Trophoblast cell (in vitro differentiated cells and primary cell): Measurements from ENCODE around the gene NTSR1.
"Not testable (repeated sequence)": the region's sequence is repeated elsewhere in the genome, so short reads cannot be mapped to it uniquely, and the experiment has no call there.

Experiments
- DNase-seq, 2 donors: peaks; one replicate each; pipeline ENCODE4 v3.0.0-alpha.2; 2016
- H2AFZ ChIP-seq: 2 replicates; pipeline ENCODE4 v1.6.1; 2013; ENCODE audit warnings: low read length, moderate library complexity, mild to moderate bottlenecking; ENCODE audit not compliant: insufficient read depth, poor library complexity
- H2AK5ac ChIP-seq: 2 replicates; pipeline ENCODE4 v1.6.1; 2013; ENCODE audit warnings: mild to moderate bottlenecking, low read length
- H2BK120ac ChIP-seq: 2 replicates; pipeline ENCODE4 v1.6.1; 2013; ENCODE audit warnings: low read length, mild to moderate bottlenecking, moderate library complexity; ENCODE audit not compliant: insufficient read depth, poor library complexity
- H2BK12ac ChIP-seq: 2 replicates; pipeline ENCODE4 v1.6.1; 2013; ENCODE audit warnings: mild to moderate bottlenecking, low read length, moderate library complexity
- H2BK5ac ChIP-seq: 2 replicates; pipeline ENCODE4 v1.6.1; 2013; ENCODE audit warnings: low read length, low read depth, moderate library complexity, mild to moderate bottlenecking; ENCODE audit not compliant: poor library complexity
- H3K14ac ChIP-seq: 2 replicates; pipeline ENCODE4 v1.6.1; 2013; ENCODE audit warnings: mild to moderate bottlenecking, low read length
- H3K18ac ChIP-seq: 2 replicates; pipeline ENCODE4 v1.6.1; 2013; ENCODE audit warnings: mild to moderate bottlenecking, low read length
- H3K23ac ChIP-seq: 2 replicates; pipeline ENCODE4 v1.6.1; 2013; ENCODE audit warnings: low read length
- H3K27ac ChIP-seq: 2 replicates; pipeline ENCODE4 v1.5.1; 2013; ENCODE audit warnings: low read depth, mild to moderate bottlenecking, inconsistent platforms, low read length, moderate library complexity
- H3K27me3 ChIP-seq: 2 replicates; pipeline ENCODE4 v1.6.1; 2013; ENCODE audit warnings: inconsistent platforms, mild to moderate bottlenecking, low read length, moderate library complexity; ENCODE audit not compliant: insufficient read depth
- H3K36me3 ChIP-seq, 2 experiments: 1 replicate in 1 of 2; 2 replicates in 1 of 2; pipeline ENCODE4 v1.6.1; 2013; ENCODE audit warnings: low read length in 2 of 2, mild to moderate bottlenecking in 2 of 2, moderate library complexity in 1 of 2; ENCODE audit not compliant: insufficient read depth in 2 of 2, control insufficient read depth in 1 of 2
- H3K4ac ChIP-seq: 2 replicates; pipeline ENCODE4 v1.6.1; 2013; ENCODE audit warnings: low read depth, mild to moderate bottlenecking, low read length, moderate library complexity
- H3K4me1 ChIP-seq, 2 experiments: 1 replicate in 1 of 2; 2 replicates in 1 of 2; pipeline ENCODE4 v1.6.1; 2013; ENCODE audit warnings: low read length in 2 of 2, mild to moderate bottlenecking in 2 of 2, moderate library complexity in 1 of 2; ENCODE audit not compliant: insufficient read depth in 2 of 2, control insufficient read depth in 1 of 2
- H3K4me2 ChIP-seq: 2 replicates; pipeline ENCODE4 v1.6.1; 2013; ENCODE audit warnings: inconsistent platforms, mild to moderate bottlenecking, low read length, moderate library complexity
- H3K4me3 ChIP-seq: 2 replicates; pipeline ENCODE4 v1.5.1; 2013; ENCODE audit warnings: mild to moderate bottlenecking, low read depth, low read length, inconsistent platforms
- H3K79me1 ChIP-seq: one replicate; pipeline ENCODE4 v1.6.1; 2013; ENCODE audit warnings: low read length
- H3K79me2 ChIP-seq: 2 replicates; pipeline ENCODE4 v1.6.1; 2013; ENCODE audit warnings: low read length, mild to moderate bottlenecking; ENCODE audit not compliant: control insufficient read depth, insufficient read depth, poor library complexity
- H3K9ac ChIP-seq: 2 replicates; pipeline ENCODE4 v1.6.1; 2013; ENCODE audit warnings: mild to moderate bottlenecking, low read length
- H3K9me3 ChIP-seq: 2 replicates; pipeline ENCODE4 v1.6.1; 2013; ENCODE audit warnings: low read depth, mild to moderate bottlenecking, control low read depth, inconsistent platforms, low read length; ENCODE audit not compliant: insufficient read depth
- H4K12ac ChIP-seq: 2 replicates; pipeline ENCODE4 v1.6.1; 2013; ENCODE audit warnings: low read depth, mild to moderate bottlenecking, low read length, moderate library complexity
- H4K8ac ChIP-seq: 2 replicates; pipeline ENCODE4 v1.6.1; 2013; ENCODE audit warnings: low read depth, mild to moderate bottlenecking, low read length, moderate library complexity
- H4K91ac ChIP-seq: one replicate; pipeline ENCODE4 v1.6.1; 2013; ENCODE audit warnings: low read depth, mild to moderate bottlenecking, low read length, moderate library complexity
- WGBS: extraction: QIAGEN DNeasy Blood & Tissue Kit; methylation state at CpG from one replicate; pipeline ENCODE4 v1.1.7; 2013; ENCODE audit warnings: missing lambda C conversion rate; ENCODE audit not compliant: insufficient read length, insufficient coverage; ENCODE audit errors: extremely low coverage; 5-methylcytosine and 5-hydroxymethylcytosine counted together

NTSR1 gene

DNA sequence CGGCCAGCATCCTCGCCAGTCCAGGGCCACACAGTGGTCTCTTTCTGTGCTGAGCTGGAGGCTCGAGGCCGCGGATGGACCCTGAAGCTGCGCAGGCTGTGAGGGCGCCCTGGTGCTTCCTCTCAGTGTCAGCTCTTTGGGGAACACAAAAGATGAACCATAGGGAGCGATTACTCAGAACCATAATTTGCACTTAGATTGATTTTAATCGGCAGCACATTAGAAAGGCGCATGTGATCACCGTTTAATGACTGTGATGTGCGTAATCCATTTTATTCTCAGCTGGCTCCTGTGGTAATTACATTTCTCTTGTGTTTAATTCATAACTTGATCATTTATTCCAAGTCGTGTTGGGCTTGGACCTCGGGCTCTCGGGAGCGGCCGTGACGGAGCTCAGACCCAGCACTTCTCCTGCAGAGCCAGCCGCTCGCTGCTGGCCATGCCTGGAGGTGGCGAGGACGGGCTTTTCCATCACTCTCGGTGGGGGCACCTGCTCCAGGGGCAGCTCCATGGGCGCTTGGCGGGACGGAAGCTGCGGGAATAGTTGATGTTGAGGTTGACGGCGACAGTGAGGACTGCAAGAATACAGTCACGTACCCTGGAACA is 25.6 kb upstream of the NTSR1 start:
- no CpG with 5 or more reads among the region's 30 CpGs for WGBS
- Histone ChIP-seq H3K4me2 (no peak overlapping the region), H3K18ac (no peak overlapping the region), H2AK5ac (no peak overlapping the region), H3K4me3 (no peak overlapping the region), H3K36me3 (no peaks in the 10 kb centered on the region), H2BK120ac (no peak overlapping the region), H4K12ac (no peak overlapping the region), H3K4ac (no peak overlapping the region), H3K14ac (no peak overlapping the region), H2AFZ (no peak overlapping the region), H4K91ac (no peak overlapping the region), H2BK12ac (no peak overlapping the region), H3K27ac (no peak overlapping the region), H4K8ac (no peak overlapping the region), H3K9me3 (no peaks in the 10 kb centered on the region), H3K79me2 (no peaks in the 10 kb centered on the region), H3K27me3 (no peaks in the 10 kb centered on the region), H3K9ac (no peak overlapping the region), H3K23ac (no peak overlapping the region), H3K4me1 (no peaks in the 10 kb centered on the region), H3K79me1 (no peaks in the 10 kb centered on the region), H2BK5ac (no peak overlapping the region)
- no peak for DNase-seq

GRCh38 chr20:62683660-62684322 is 24.8 kb upstream of the NTSR1 start:
- H3K14ac ChIP-seq, H3K4me2 ChIP-seq, H3K27ac ChIP-seq, H3K4ac ChIP-seq, H3K79me1 ChIP-seq, H3K9me3 ChIP-seq, H2AK5ac ChIP-seq, H2BK5ac ChIP-seq, H2AFZ ChIP-seq, H3K4me3 ChIP-seq, DNase-seq, H3K9ac ChIP-seq, H2BK120ac ChIP-seq, H3K79me2 ChIP-seq, H3K23ac ChIP-seq, H3K18ac ChIP-seq, H4K12ac ChIP-seq, H2BK12ac ChIP-seq, H4K8ac ChIP-seq, H3K27me3 ChIP-seq, H3K36me3 ChIP-seq, H4K91ac ChIP-seq, H3K4me1 ChIP-seq: not testable (repeated sequence)
- 100% methylated on average over 1 of the region's 52 CpGs for WGBS

DNA sequence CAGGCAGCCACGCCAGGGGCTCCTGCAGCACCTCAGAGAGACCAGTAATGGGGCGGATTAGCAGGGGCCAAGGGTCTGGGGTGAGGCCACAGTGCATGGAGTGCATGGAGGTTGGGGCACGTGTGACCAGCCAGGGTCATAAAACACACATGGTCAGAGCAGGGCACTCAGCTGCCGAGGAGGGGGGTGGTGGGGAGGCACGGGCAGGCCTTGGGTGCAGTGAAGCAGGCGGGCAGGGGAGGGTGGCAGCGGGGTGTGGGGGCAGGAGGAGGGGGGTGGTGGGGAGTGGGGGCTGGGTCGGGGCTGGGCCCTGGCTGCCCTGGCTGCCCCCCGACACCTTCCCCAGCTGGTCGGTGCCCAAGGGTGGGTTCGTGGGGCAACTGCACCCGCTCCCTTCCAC is 23.7 kb upstream of the NTSR1 start:
- H3K4me1 ChIP-seq: no peaks in the 10 kb centered on the region
- no peak overlapping the region for H3K23ac ChIP-seq
- H4K91ac ChIP-seq: no peak overlapping the region
- H3K27ac ChIP-seq: no peak overlapping the region
- no peak for DNase-seq
- no peak overlapping the region for H2BK120ac ChIP-seq
- no peaks in the 10 kb centered on the region for H3K79me2 ChIP-seq
- H3K18ac ChIP-seq: no peak overlapping the region
- H2AK5ac ChIP-seq: no peak overlapping the region
- no peak overlapping the region for H3K4me2 ChIP-seq
- H3K36me3 ChIP-seq: no peaks in the 10 kb centered on the region
- H3K9me3 ChIP-seq: no peaks in the 10 kb centered on the region
- H4K8ac ChIP-seq: no peak overlapping the region
- H2BK12ac ChIP-seq: no peak overlapping the region
- no peak overlapping the region for H4K12ac ChIP-seq
- no peak overlapping the region for H3K9ac ChIP-seq
- no peaks in the 10 kb centered on the region for H3K27me3 ChIP-seq
- no peak overlapping the region for H3K4me3 ChIP-seq
- H3K4ac ChIP-seq: no peak overlapping the region
- no peak overlapping the region for H2BK5ac ChIP-seq
- no peak overlapping the region for H2AFZ ChIP-seq
- no peaks in the 10 kb centered on the region for H3K79me1 ChIP-seq
- H3K14ac ChIP-seq: no peak overlapping the region
- no CpG with 5 or more reads among the region's 12 CpGs for WGBS

GRCh38 chr20:62685781-62686555 is 22.7 kb upstream of the NTSR1 start:
- Histone ChIP-seq H4K8ac (no peak overlapping the region), H2AK5ac (no peak overlapping the region), H3K23ac (no peak overlapping the region), H3K79me2 (no peaks in the 10 kb centered on the region), H3K18ac (no peak overlapping the region), H2BK12ac (no peak overlapping the region), H2AFZ (no peak overlapping the region), H3K36me3 (no peaks in the 10 kb centered on the region), H2BK120ac (no peak overlapping the region), H3K4me2 (no peak overlapping the region), H4K91ac (no peak overlapping the region), H3K4ac (no peak overlapping the region), H3K79me1 (no peaks in the 10 kb centered on the region), H4K12ac (no peak overlapping the region), H3K4me1 (no peaks in the 10 kb centered on the region), H2BK5ac (no peak overlapping the region), H3K27ac (no peak overlapping the region), H3K9ac (no peak overlapping the region), H3K14ac (no peak overlapping the region), H3K27me3 (no peaks in the 10 kb centered on the region), H3K4me3 (no peak overlapping the region), H3K9me3 (no peaks in the 10 kb centered on the region)
- no peak for DNase-seq
- WGBS: no CpG with 5 or more reads among the region's 27 CpGs
